NCI-H1417 (cell line): Measurements from ENCODE around the gene FRY.
A peak's percentile ranks its signal among the peaks of the same experiment; 100 is the strongest.
"Not testable (repeated sequence)": the region's sequence is repeated elsewhere in the genome, so short reads cannot be mapped to it uniquely, and the experiment has no call there.

Experiments
- DNase-seq, 3 experiments: peaks; one replicate each; lab custom pipeline; 2025; lab: John Stamatoyannopoulos, UW

The FRY gene

DNA sequence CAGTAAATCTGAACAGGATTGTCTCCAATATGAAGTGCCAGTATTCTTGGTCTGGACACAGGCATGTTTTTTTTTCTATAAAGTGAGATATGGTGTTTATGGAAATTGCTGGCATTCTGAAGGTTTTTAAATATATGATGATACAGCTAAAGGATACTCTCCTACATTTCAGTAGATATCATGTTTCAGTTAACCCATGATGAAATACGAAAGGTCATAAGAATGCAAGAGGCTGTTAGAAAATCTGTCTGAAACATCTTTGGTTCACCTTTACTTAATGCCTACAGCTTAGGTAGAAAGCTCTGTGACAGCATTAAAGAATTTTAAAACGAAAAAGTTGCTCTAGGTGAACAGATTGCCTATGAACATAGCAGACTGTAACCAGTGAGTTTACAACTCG, 9.1 kb downstream of the FRY start:
- DNase-seq = no peak

DNA sequence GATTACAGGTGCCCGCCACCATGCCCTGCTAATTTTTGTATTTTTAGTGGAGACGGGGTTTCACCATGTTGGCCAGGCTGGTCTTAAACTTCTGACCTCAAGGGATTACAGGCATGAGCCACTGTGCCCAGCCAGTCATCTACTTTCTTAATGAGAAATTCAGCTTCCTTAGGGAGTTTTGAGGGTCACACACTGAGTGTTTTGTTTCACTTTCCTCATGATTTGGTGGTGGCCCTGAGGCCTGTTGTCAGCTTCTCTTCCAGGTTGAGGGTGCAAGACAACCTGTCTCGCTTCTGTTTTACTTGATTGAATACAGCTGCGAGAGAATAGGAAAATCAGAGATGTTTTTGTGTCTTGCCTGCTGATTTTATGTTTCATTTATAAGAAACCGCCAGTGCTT, 9.9 kb downstream of the FRY start:
- DNase-seq = no peak

DNA sequence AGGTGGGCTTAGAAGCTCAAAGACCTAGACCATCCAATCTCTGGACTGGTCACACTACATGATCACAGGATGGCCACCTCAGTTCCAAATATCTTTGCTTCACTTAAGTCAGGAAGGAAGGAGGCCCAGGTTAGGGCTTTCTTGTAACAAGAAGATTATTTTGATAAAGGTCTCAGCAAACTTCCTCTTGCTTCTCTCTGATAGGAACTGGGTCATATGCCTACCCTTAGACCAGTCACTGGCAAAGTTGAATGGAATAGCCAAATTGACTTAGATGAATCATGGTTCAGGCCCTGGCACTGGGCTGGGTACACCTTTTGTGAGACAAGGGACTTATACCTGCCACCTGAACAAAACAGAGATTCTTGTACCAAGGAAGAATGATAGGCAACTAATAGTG, 11.0 kb downstream of the FRY start:
- no peak for DNase-seq

DNA sequence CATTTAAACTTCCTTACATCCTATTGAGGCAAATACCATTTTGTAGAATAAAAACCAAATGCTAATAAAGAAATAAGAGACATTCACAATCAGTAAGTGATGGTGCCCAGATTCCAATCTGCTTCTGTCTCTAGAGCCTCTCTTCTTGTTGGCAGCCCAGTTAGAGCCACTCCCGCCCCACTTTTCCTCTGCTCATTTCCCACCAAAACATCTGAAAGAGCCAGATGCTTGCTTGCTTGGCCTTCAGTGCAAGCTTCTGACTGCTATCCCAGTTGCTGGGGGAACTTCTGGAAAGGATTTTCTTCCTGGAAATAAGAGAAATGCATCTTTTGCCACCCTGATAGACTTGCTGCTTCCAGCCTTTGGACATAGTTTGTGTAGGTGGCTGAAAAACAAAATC, 12.9 kb downstream of the FRY start:
- DNase-seq = no peak

DNA sequence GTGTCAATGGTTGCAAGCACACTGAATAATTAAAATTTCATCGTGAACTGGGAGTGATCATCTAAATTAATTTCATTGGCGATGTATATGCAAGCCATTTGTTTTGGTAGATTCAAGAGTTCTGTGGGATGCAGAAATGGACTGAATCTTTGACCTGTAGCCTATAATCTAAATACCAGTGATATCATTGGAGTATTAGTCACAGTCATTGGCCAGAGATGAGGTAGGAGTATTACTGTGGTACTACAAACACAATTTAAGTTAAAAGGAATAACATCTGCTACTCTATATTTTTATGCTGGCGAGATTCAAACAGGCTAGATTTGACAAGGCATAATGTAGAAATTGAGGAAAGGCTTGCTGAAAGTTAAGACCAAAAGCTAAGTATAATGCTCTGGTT, 14.0 kb downstream of the FRY start:
- no peak for DNase-seq

DNA sequence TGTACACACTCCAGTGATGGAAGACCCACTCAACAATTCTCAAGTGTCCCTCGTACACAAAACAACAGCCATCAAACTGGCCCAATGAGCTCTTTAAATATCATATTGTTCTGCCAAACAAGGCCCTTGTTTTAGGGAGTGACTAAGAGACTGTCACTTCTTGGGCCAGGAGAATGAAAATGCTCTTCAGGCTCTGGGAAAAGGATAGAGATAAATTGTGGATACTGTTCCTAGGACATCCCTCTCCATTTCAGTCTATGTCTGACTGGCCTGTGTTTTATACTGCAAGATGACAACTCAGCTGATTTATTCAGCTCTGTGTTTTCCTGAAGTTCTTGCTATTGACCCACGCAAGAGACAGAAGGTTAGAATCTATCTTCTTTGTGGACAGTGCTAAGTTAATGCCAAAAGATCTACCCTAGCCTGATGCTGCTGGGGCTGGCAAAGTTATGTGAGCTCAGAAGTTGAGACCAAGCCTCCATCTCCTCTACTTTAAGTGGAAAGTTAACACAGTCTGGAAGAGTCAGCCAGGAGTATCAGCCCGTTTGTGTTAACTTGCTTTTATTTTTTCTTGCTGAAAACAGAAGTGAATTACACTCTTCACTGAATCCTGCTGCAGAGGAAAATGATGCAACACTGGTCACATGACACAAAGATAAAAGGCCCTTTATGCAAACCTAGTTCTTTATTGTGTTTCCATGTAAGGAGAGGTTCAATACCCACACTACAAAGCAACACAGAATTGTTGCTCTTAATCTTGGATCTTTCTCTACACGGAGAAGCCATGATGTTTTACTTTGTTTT, 14.6 kb downstream of the FRY start:
- DNase-seq = peak in 2 of 3 experiments; percentile 18 to 85

DNA sequence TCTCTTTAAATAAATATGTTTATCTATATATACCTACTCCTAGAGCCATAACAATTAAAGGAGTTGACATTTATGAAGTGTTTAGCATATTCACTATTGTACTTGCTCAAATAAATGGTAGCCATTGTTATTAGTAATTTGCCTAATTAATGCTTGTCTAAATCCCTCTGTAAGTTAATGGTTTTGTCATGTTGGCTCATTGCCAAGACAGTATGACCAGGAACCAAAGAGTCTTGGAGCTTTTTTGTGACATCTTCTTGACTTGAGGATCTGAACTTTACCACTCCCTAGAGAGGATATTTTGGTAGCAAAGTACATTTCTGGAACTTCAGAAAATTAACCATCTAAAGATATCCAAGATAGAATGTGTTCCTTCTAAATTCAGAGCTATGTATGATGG, 15.5 kb downstream of the FRY start:
- DNase-seq = peak in 1 of 3 experiments; percentile 69

DNA sequence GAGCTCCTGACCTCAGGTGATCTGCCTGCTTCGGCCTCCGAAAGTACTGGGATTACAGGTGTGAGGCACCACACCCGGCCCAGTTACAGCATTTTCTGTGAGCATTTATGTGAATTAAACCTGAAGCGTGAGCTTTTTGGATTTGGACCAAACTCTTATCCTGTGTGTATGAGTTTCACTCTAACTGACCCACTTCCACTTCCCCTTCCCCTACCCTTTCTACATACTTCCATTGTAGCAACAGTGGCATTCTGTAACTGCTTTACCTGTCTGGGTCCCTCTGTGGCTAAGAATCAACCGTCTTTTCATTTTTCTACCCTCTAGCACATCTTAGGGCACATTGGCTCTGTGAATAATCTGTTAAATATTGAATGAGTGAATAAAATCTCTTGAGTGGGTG, 16.2 kb downstream of the FRY start:
- no peak for DNase-seq

DNA sequence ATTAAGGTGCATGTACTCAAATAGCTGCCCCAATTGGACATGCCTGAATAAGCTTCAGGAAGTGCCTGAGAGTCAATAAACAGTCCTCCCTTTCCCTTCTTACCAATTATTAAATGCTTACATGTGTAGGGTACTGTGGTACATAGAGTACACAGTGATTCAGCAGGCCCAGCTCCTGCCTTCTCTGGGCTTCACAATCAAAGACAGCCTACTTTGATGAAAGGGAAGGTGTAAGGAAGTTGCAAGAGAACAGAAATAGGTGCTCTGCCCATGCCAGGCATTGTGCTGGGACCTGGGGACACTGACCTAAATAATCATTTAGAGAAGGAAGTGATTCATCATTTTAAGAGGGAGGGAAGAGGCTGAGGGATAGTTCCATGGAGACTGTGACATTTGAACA, 17.2 kb downstream of the FRY start:
- DNase-seq = peak in 1 of 3 experiments; percentile 38

DNA sequence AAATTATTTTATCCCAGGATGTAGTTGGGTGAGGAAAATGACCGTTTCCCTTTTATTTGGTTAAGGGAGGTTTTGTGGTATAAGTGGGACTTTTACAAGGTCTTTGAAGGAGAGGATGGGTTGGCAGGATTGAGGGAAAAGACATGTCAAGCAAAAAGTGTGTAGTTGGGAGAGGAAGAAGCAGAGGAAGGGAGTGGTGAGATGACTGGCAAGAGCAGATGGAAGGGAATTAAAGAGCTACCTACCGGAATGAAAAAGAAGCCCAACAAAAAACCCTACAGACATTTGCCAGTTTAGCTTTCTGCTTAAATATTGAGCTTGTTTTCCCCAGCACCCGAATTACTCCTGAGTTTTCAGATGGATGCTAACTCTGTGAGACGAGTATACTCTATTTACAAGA, 19.6 kb downstream of the FRY start:
- no peak for DNase-seq

DNA sequence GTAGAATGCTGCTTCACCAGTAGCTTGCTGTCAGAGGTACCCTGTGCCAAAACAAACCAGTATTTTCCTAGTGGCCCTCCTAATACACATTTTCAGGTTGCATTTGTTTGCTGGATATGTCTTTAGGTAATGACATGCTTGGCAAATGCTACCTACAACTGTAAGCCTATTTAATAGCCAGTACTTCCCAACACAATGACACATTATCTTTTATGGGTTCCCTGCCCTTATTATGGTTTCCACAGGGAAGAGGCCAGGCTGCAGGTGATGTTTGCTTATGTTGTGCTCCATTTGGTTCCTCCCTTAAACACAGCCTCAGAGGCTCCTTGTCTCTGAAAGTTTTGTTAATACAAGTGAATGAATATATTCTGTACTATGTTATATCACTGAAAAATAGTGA, 24.7 kb downstream of the FRY start:
- DNase-seq = peak; percentile 53 to 92 (median 68)

DNA sequence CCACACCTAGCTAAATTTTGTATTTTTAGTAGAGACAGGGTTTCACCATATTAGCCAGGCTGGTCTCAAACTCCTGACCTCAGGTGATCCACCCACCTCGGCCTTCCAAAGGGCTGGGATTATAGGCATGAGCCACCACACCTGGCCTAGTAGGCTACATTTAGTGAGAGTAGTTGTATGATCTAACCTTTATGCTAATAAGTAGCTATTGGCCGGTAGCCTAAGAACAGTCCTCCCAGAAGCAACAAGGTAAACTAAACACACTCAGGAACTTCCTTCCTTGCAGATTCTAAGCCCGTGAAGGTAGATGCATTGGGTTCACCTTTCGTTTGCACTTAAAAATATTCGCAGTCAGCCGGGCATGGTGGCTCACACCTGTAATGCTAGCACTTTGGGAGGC, 25.8 kb downstream of the FRY start:
- not testable (repeated sequence) for DNase-seq

DNA sequence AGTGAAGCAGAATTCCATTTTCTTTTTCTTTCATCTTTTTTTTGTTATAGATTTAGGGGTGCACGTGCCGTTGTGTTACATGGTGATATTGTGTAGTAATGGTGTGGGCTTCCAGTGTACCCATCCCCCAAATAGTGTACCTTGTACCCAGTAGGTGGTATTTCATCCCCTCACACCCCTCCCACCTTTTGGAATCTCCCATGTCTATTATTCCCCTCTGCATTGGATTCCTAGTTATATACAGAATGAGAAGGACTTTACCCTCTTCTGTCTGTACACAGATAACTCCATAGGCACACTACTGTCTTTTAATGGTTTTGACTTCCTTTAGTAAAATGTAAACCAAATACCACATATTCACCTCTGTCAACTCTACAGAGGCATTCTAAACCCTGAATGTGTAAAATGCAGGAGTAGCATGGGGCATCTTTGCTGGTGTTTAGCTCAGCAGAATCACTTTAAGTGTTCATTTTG, 28.0 kb downstream of the FRY start:
- no peak for DNase-seq

DNA sequence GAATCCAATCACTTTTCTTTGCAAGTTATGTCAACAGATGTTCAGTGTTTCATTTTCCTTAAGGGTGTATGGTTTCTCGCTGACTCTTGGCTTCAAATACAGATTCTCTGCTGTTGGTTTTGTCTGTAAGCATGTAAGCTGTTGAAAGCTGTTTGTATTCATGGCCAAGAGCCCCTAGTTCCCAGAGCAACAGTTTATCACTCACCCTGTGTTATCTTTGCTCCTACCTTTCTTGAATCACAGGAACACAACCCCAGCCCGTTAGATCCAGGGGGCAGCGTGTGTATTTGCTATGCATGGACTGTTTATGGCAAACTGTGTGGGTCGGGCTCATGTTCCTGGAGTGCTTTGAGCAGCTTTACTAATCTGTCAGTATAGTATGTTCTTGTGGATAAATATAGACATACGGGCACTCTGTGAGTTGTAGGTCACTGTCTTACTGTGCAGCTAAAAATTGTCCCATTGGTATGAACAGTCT, 28.9 kb downstream of the FRY start:
- DNase-seq = peak in 1 of 3 experiments; percentile 21

DNA sequence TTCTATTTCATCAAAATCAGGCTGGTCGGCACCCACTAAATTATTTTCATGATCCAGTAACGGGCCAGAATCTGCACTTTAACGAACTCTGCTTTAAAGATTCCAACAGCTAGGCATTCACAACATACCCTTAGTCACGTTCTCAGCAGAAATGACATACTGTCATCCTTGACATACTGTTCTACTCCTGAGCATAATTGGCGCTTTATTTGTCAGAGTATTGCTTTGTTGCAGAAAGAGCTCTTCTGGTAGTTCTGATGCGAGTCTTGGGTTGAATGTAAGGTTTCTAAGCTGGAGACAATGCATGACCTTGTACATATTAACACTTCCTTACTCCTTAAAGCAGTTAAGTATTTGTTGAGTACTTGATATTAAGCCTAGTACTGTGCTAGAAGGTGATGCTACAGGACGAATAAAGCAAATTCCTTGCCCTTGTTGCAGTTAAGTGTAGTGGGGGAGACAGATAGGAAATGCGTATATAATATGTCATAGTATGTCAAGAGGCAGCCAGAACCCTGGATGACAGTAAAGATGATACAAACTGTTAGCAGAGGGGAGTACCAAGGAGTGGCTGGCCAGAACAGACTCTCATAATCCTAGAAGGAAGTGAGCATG, 32.2 kb downstream of the FRY start:
- no peak for DNase-seq

DNA sequence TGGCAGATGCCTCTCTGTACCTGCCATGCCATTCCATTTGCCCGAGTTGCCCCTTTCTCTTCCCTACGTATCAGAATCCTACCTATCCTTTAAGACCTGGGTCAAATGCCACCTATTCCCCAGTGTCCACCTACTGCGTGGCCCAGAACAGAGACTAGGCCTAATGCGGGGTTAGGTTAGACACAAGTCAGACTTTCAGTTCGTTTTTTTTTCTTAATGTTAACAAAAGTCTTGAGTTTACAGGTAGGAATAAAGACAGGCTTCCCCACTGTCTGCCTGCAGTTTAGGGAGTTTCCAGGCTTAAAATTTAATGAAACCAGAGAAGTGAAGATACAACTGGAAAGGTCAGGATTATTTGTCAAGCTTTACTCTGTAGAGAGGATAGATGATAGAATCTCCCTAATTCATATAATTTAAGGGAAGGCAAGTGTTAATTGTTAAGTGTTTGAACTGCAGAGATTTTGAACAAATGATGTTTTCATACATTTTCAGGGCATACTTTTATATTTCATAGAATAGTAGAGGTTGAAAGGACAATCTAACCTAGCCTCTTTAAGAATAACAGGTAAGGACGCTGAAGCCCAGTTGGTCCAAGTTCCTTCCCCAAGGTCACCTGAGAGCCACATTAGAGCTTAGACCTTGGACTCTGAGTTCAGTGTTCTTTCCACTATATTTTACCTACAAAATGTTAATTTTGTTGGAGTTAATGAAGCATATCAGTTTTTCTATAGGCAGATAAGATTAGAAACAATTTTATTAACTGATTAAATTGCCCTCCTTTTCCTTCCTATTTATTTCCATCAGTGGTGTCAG, 35.8 kb downstream of the FRY start:
- DNase-seq = no peak

DNA sequence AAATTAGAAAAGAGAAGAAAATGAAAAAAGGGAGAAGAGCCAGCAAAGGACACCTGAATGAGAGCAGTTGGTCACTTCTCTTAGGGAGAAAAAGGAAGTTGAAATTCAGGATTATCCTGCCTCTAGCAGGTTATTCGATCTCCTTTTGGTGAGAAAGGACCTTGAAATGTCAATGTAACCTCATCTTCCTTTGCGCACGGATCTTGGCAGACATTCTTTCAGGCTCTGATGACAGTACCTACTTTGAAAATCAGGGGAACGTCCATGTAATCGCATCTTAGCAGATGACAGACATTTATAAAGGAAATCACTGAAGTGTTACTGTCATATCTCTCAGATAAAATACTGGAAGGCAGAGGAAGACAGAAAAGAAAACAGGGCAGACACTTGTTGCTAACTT, 36.7 kb downstream of the FRY start:
- no peak for DNase-seq

DNA sequence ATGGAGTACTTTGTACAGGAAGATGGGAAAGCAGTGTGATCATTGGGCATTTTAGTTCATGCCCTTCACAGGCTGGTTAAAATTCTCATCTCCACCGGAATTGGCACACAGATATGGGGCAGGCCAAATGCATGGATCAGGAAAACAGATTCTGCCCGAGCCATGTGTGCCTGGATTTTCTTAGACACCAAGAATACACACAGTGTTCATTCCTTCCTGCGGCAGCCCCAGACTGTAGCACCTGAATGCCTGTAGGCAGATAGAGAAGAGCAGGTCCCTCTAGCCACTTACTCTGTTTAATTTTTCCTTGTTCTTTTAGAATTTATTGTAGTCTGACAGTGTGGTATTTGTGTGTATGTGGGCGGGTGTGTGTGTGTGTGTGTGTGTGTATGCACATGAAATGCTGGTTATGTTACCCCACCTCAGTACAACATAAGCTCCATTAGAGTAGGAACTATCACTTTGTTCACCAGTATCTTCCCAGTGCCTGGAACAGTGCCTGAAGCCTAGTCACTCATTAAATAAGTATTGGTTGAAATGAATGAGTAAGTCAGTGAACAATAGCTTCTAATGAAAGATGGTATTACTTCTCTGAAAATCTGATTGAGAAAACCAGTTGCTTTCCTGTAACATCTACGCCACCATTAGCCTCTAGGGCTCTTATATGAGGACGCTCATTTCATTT, 41.7 kb downstream of the FRY start:
- DNase-seq = no peak

DNA sequence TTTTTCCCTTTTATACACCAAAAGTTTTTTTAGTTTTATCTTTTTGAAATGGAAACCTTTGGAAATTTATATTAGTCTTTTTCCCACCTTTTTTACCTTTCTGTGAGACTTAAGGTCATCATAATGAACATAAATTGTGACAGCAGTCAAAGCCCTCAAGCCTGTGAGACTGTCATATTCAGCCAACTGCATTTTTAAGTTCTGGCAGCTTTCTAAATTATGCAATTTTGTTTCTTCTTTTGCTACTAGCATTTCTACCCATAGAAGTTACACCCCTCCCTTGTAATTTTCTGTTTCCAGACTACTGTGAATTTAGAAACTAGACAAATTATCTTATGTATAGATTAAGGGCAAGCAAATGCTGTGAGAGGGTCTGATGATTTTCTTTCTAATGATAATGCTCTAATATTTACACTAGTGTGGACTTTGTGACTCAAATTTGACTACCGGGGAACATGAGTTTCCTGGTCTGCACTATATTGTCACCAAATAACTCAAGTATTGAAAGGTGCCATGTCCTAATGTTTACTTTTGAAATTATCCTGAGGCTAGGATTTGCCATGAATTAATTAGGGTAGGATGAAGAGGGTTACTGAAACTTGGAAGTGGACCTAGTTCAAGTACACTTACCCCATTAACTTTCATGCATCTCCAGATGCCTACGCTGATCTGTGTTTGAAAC, 43.7 kb downstream of the FRY start:
- DNase-seq = peak in 2 of 3 experiments; percentile 24 to 60

DNA sequence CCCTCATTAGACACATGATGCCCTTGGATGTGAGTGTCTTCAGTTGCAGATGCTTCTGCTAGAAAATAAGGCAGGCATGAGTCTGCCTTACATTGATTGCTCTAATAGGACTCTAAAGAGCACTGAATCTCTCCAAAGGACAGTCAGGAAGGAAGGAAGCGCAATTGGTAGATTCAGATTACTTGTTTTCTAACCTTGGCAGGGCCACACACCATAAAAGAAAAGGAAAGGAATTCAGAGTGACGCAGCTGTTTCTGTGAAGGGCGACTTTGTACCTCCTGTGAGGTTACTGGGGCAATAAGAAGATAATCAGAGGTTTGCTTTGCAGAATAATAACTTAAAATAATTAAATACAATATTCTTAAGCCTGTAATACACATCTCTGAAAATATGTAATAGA, 48.0 kb downstream of the FRY start:
- DNase-seq = no peak

DNA sequence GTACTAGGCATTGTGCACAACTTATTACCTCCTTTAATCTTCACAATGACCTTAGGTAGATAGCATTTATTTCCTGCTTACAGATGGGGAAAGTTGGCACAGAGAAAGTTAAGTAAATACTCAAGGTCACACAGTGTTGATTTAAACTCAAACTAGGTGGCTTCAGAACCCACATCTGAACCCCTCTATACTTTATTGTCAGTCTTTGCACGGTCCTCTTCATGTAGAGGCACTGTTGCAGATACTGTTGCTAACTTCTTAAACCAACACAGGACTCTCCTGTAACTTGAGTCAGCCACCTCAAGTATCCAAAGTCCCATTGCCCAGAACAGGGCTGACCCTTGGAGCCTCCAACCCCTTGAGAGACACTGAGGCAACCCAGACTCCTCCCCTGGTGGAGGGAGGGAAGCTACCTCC, 48.8 kb downstream of the FRY start:
- DNase-seq = no peak
